ENCODE measurements around the gene LTA4H.

LTA4H gene

DNA sequence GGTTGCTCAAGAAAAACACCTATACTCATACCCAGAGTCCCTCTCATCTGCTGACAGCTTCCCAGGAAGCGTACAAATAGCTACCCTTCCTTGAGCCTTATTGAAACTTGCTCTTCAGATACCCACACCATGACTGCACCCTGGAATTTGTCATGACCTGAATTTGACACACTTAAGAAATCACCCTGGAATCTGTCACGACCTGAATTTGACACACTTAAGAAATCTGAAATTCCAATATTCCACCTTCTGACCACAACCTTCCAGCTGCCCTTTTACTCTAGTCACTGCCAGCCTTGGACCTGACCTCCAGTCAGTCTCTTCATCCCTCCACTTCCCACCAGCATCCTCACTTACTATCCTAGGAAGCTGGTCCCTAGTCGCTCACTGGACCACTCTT lies 38.1 kb downstream of the LTA4H start:
- TF ChIP-seq TAF1 (IDR thresholded peaks at IDR 0.05; ENCODE audit: borderline replicate concordance, low read depth, low read length), result no peak
- no peak for TF ChIP-seq POLR2A (IDR thresholded peaks at IDR 0.05; ENCODE audit: low read depth, low read length)
- FAIRE-seq (no peak), DNase-seq (ENCODE audit: insufficient read length) (no peak)

GRCh38 chr12:95996034-95996658 lies 39.2 kb downstream of the LTA4H start, which contains the start of gene HAL:
Gene HAL (minus strand): TSS chr12:95996344. CDS start chr12:95995910, 434 bp downstream.
- FAIRE-seq, result no peak
- TF ChIP-seq POLR2AphosphoS5 (IDR thresholded peaks at IDR 0.05; ENCODE audit: low read depth, low read length), result no peak
- no peak for TF ChIP-seq POLR2A (IDR thresholded peaks at IDR 0.05; ENCODE audit: low read depth, low read length)
- TF ChIP-seq TAF1 (IDR thresholded peaks at IDR 0.05; ENCODE audit: borderline replicate concordance, low read depth, low read length), result no peak
- DNase-seq (ENCODE audit: insufficient read length), result no peak

DNA sequence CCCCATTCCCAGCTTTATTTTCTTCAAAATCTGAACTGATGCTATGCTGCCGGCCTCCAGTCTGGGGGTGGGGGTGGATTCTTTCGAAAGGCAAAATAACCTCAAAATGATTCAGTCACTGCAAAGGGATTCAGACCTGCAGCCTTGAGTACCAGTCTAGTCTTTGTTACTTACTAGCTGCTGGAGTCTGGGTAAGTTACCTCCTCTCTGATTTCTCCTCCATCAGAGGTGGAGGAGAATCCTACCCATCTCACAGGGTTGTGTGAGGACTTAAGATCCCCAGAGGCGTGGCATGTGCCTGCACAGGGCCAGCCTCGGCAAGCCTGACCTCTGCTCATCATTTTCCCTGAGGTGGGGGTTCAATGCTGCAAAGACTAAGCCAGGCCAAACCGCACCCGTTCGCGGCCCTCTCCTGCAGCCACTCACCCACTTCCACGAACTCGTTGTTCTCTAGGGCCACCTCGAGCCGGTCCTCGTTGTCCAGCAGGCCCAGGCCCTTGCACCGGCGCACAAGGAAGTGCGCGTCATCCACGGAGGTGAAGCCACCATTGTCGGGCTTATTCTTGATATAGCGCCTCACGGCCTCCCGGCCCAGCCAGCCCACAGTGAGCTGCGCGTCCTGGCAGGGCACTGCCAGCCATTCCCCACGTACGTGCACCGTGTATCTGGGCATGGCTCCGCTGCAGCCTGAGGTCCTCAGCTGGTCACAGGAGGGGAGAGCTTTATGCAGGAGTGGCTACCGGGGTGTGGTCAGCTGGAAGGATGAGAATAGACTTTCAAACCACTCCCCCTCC lies 40.0 kb downstream of the LTA4H start:
- FAIRE-seq, result no peak
- TF ChIP-seq POLR2AphosphoS5 (IDR thresholded peaks at IDR 0.05; ENCODE audit: low read depth, low read length), result no peak
- no peak for TF ChIP-seq POLR2A (IDR thresholded peaks at IDR 0.05; ENCODE audit: low read depth, low read length)
- no peak for TF ChIP-seq TAF1 (IDR thresholded peaks at IDR 0.05; ENCODE audit: borderline replicate concordance, low read depth, low read length)

GRCh38 chr12:95994476-95994875 lies 40.9 kb downstream of the LTA4H start:
- TF ChIP-seq TAF1 (IDR thresholded peaks at IDR 0.05; ENCODE audit: borderline replicate concordance, low read depth, low read length) (no peak), POLR2A (IDR thresholded peaks at IDR 0.05; ENCODE audit: low read depth, low read length) (no peak), POLR2AphosphoS5 (IDR thresholded peaks at IDR 0.05; ENCODE audit: low read depth, low read length) (no peak)
- FAIRE-seq, result no peak
- DNase-seq (ENCODE audit: insufficient read length), result no peak

More for the DNA sequence above, 40.0 kb downstream of the LTA4H start:
- DNase-seq (ENCODE audit: insufficient read length), result no peak

DNA sequence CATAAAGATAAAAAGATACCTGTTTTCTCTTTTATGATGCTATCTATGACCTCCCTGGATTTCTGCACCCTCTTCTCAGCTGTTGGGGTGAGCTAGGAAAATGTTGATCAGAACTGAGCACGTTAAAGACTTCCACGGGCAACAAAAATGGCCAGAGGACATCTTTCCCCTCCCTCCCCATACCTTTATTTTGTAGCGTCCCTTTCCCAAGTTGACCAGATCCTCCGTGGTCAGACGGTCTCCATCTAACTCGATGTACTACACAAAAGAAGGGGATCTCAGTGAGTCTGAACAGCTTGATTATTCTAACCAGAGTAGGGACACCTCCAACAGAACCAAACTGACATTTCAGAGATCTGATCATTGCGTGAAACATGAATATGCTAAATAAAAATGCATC lies 41.5 kb downstream of the LTA4H start:
- no peak for TF ChIP-seq TAF1 (IDR thresholded peaks at IDR 0.05; ENCODE audit: borderline replicate concordance, low read depth, low read length)
- FAIRE-seq (no peak), DNase-seq (ENCODE audit: insufficient read length) (no peak)

- DNase-seq (ENCODE audit: insufficient read length), result no peak
- TF ChIP-seq POLR2A (IDR thresholded peaks at IDR 0.05; ENCODE audit: low read depth, low read length), result no peak
- TF ChIP-seq TAF1 (IDR thresholded peaks at IDR 0.05; ENCODE audit: borderline replicate concordance, low read depth, low read length), result no peak
- TF ChIP-seq POLR2AphosphoS5 (IDR thresholded peaks at IDR 0.05; ENCODE audit: low read depth, low read length), result no peak
- no peak for FAIRE-seq
Measured at GRCh38 chr12:95990136-95990535, 45.3 kb downstream of the LTA4H start.

DNA sequence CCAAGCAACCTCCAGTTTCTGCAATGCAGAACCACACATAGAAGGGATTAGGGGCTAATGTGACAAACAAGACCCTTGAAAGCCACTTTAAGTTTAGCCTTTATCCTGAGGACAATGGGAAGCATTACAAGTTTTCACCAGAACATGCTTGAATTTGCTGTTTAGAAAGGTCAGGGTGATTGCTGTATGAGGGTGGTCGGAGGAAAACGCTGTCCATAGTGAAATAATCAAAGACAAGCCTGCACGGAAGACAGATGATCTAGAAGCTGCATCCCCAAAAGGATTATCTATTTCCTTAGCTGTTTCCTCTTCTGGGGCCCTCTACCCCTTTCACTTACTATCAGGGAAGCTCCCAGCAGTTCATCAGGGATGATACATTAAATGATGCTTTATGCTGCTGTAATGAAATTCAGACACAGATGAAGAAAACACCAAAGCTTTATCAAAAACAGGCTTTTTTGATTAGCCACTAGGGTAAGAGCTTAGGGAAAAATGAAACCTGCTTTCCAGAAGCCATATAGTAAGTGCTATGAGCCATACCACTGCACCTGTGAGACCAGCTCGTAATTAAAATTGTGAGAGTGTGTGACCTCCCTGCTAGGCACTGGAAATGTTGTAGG lies 45.8 kb downstream of the LTA4H start:
- FAIRE-seq, result no peak
- no peak for DNase-seq (ENCODE audit: insufficient read length)

GRCh38 chr12:95988506-95989275 lies 46.7 kb downstream of the LTA4H start:
- no peak for TF ChIP-seq POLR2A (IDR thresholded peaks at IDR 0.05; ENCODE audit: low read depth, low read length)
- TF ChIP-seq POLR2AphosphoS5 (IDR thresholded peaks at IDR 0.05; ENCODE audit: low read depth, low read length), result no peak
- no peak for TF ChIP-seq TAF1 (IDR thresholded peaks at IDR 0.05; ENCODE audit: borderline replicate concordance, low read depth, low read length)
- DNase-seq (ENCODE audit: insufficient read length) (no peak), FAIRE-seq (no peak)

More for the DNA sequence above, 45.8 kb downstream of the LTA4H start:
- TF ChIP-seq POLR2AphosphoS5 (IDR thresholded peaks at IDR 0.05; ENCODE audit: low read depth, low read length), result no peak
- TF ChIP-seq TAF1 (IDR thresholded peaks at IDR 0.05; ENCODE audit: borderline replicate concordance, low read depth, low read length), result no peak
- no peak for TF ChIP-seq POLR2A (IDR thresholded peaks at IDR 0.05; ENCODE audit: low read depth, low read length)

GRCh38 chr12:95986635-95987570 lies 48.5 kb downstream of the LTA4H start:
- TF ChIP-seq POLR2AphosphoS5 (IDR thresholded peaks at IDR 0.05; ENCODE audit: low read depth, low read length), result no peak
- TF ChIP-seq POLR2A (IDR thresholded peaks at IDR 0.05; ENCODE audit: low read depth, low read length), result no peak
- no peak for TF ChIP-seq TAF1 (IDR thresholded peaks at IDR 0.05; ENCODE audit: borderline replicate concordance, low read depth, low read length)
- DNase-seq (ENCODE audit: insufficient read length) (no peak), FAIRE-seq (no peak)

DNA sequence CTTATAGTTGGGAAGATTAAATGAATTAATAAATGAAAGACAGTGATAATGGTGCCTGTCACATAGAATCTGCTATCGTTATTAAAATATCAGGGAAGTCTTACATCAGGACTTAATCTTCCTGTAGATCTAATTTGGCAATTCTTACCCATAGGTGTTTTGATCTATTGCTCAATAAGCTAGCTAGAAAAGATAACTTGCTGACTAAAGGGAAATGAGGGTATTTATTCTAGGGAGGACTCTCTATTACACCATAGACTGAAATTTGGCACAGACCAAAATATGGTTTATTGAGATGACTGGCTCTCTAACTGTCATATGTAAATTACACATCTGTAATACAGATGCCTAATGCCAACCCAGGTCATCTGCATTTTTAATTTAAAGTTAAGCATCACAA lies 50.7 kb downstream of the LTA4H start:
- FAIRE-seq (no peak), DNase-seq (ENCODE audit: insufficient read length) (no peak)
- TF ChIP-seq POLR2A (IDR thresholded peaks at IDR 0.05; ENCODE audit: low read depth, low read length), result no peak
- TF ChIP-seq TAF1 (IDR thresholded peaks at IDR 0.05; ENCODE audit: borderline replicate concordance, low read depth, low read length), result no peak
- TF ChIP-seq POLR2AphosphoS5 (IDR thresholded peaks at IDR 0.05; ENCODE audit: low read depth, low read length), result no peak

Measured in GM12892 (cell line).